Transverse colon (tissue), 4 donors: Measurements from ENCODE around the gene ITGA1.

ENCODE experiments used
- CTCF ChIP-seq, 5 experiments: fragments of 200-600 bp in 3 of 5; fragments of 450-650 bp in 2 of 5; sonication (generic) in 3 of 5; IDR thresholded peaks; 1 replicate in 2 of 5; 2 replicates in 3 of 5; pipeline ENCODE4 v1.5.1; 2016 to 2017; ENCODE audit warnings: antibody characterized with exemption in 5 of 5, inconsistent platforms in 3 of 5, mild to moderate bottlenecking in 2 of 5, moderate library complexity in 1 of 5
- POLR2AphosphoS5 ChIP-seq, 3 donors: sonication (generic); formaldehyde crosslinking; IDR thresholded peaks; one replicate each; pipeline ENCODE4 v1.6.1; 2016; ENCODE audit warnings: antibody characterized with exemption in 3 of 3

DNA sequence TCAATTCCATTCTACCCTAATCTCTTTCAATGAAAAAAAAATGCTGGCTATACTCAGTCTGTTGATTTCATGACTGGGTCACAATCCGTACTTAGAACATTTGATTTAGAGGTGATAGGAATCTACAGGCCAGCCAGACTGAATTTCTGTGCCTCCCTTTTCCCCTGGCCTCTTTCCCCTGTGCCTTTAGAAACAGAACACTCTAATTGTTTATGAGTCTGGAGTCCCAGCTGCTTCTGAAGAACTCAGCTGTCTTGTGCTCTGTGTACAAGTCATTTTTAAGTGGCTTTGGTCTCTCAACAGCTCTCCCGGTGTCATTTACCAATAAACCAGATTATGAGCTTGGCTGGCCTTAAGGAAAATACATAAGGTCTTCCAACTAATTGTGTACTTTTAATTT is 107.4 kb downstream of the ITGA1 start:
- TF ChIP-seq CTCF (IDR thresholded peaks at IDR 0.05) (no peak), POLR2AphosphoS5 (IDR thresholded peaks at IDR 0.05) (peak in 2 of 3 donors; percentile 27 to 34)
